Measurements from ENCODE around the gene GPX5.

- TF ChIP-seq POLR2A (IDR thresholded peaks at IDR 0.05) (no peak), POLR2AphosphoS5 (IDR thresholded peaks at IDR 0.05; ENCODE audit: insufficient read depth in 1 of 2, low read depth in 1 of 2) (no peak)
Observed at GRCh38 chr6:28497893-28498292, 27.8 kb upstream of the GPX5 start.

Measured in vagina (tissue), 2 donors.